D341Med (cell line): Measurements from ENCODE around the gene CENPVL3.
"Not testable (repeated sequence)": the region's sequence is repeated elsewhere in the genome, so short reads cannot be mapped to it uniquely, and the experiment has no call there.

Experiments
- DNase-seq: peaks from one replicate; pipeline ENCODE4 v3.0.0; 2012; ENCODE audit warnings: low spot score

The CENPVL3 gene

GRCh38 chrX:51618241-51619155 is at the start of gene CENPVL3:
Gene CENPVL3 (minus strand): TSS chrX:51618912. CDS start chrX:51618873, 39 bp downstream.
- peak; percentile 36 for DNase-seq

DNA sequence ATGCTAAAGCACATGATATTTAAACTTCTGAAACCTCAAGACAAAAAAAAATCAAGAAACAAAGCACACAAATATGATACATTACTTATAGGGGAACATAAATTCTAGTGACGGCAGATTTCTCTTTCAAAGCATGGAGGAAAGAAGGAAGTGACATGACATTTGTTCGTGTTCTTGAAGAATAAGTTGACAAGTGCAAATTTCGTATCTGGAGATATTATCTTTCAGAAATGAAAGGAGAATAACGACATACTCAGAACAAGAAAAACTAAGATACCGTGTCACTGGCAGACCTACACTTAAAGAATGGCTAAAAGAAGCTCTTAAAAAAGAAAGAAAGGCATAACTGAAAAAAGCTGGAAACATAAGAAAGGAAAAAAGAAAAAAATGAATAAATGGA is 47.3 kb upstream of the CENPVL3 start:
- DNase-seq: no peak

- no peak for DNase-seq
Observed at GRCh38 chrX:51643377-51643776, 24.7 kb upstream of the CENPVL3 start.

DNA sequence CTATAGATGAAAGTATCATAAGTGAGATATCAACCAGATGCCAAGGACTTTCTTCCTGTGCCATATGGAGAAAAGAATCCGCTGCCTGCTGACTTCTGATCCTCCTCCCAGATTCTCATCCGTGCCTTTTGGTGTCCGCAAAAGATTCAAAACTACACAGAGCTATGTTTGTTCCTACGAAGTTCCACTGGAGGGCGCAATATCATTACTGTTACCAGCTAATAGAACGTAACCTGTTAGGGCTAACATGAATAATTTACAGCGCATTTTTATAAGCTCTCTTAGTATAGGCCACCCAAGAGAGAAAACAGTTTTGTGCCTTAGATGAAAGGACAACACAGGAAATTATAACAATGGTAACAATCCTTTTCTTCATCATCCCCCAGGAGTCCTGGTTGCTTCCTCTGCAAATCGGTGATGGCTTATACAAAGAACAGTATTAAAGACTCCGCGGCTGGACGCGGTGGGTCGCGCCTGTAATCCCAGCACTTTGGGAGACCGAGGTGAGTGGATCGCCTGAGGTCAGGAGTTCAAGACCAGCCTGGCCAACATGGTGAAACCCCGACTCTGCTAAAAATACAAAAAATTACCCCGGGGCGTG is 22.8 kb upstream of the CENPVL3 start:
- peak; percentile 40 for DNase-seq

DNA sequence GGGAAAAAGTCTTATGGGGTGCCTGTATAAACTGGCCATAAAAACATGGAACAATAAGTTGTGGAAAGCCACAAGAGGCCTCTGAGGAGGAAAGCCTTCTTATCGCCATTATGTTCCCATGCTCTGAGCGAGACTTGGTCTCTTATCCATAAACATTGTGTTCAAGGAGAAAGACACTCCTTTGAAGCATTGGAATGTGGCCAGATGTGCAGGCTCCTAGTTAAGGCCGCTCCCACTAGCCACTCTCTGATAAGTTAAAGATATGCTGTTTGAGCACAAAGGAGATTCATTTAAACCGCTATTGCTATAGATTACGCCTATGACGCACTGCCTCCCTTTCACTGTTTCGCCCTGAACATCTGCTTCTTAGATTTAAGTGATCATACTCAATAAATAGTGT is 17.8 kb upstream of the CENPVL3 start:
- DNase-seq: not testable (repeated sequence)

- DNase-seq: peak; percentile 26
Observed at GRCh38 chrX:51614353-51615012, 4.2 kb downstream of the CENPVL3 start.

- DNase-seq: no peak
Observed at GRCh38 chrX:51608766-51609165, 9.9 kb downstream of the CENPVL3 start.

DNA sequence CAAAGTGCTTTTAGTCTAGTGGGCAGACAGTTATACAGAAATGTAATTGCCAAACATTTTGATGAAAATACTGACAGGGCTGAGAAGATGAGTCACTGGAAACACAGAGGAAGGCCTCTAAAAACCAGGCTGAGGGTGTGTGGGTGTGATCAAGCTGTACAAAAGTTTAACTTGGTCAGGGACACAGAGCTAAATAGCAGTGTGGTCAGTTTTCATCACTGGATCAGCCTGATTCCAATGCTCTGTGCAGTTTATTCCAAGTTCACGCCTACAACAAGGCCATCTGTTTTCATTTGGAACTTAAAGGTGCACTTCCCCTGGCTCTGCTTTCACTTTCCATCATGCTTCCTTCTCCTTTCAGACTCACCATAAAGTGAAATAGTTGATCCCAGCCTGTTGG is 10.6 kb downstream of the CENPVL3 start:
- no peak for DNase-seq

- DNase-seq: no peak
Observed at GRCh38 chrX:51606446-51606845, 12.3 kb downstream of the CENPVL3 start.

GRCh38 chrX:51598899-51599298 is 19.8 kb downstream of the CENPVL3 start:
- DNase-seq: no peak

DNA sequence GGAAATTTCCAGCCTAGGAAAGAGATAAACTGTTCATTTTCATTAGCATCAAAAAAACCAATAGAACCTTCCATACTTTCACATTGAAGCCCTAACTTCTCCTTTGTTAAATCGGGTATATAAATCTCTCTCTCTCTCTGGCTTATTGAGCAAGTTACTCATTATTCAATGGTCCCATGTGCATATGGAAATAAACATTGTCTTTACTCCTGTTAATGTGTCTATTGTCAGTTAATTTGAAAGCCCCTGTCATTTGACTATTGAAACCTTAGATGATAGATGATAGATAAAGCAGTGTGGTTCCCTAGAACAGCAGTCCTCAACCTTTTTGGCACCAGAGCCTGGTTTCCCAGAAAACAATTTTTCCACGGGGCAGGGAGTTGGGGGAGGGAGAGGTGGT is 46.8 kb downstream of the CENPVL3 start:
- DNase-seq: no peak

DNA sequence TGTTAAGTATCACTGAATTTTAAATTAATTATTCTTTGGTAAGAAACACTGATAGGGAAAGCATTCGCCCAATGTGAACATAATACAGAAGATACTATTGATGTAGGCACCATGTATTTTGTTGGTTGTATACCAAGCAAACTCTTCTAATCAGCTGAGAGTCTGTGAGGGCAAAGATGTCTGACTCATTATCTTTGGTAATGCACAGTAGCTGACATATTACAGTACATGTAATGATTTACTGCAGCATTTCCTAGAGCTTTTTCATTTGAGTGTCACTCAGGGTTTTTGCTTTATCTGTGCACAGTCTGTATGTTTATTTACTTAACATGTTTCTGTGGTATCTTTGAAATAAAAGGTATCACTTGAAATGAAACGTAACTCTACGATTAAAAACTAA is 49.2 kb downstream of the CENPVL3 start:
- DNase-seq: no peak

GRCh38 chrX:51568586-51568985 is 50.1 kb downstream of the CENPVL3 start:
- DNase-seq: no peak
